Cerebellar cortex (tissue), 1 donor: ENCODE data around the gene SKI.

Experiments
- DNase-seq: peaks from one replicate; pipeline ENCODE4 v3.0.0-alpha.2; 2015; ENCODE audit warnings: low spot score

The SKI gene

GRCh38 chr1:2209400-2210083 is 18.6 kb upstream of the SKI start:
- no peak for DNase-seq

GRCh38 chr1:2210084-2210653 is 17.9 kb upstream of the SKI start:
- DNase-seq, result no peak

- DNase-seq, result no peak
Measured at GRCh38 chr1:2210786-2211185, 17.3 kb upstream of the SKI start.

GRCh38 chr1:2212274-2212531 is 15.9 kb upstream of the SKI start:
- peak; percentile 55 for DNase-seq

GRCh38 chr1:2212532-2213491 is 15.3 kb upstream of the SKI start:
- peak; percentile 98 for DNase-seq

- DNase-seq, result peak; percentile 92
Measured at GRCh38 chr1:2213576-2214505, 14.3 kb upstream of the SKI start.

GRCh38 chr1:2214541-2215241 is 13.4 kb upstream of the SKI start:
- no peak for DNase-seq

- no peak for DNase-seq
Measured at GRCh38 chr1:2215329-2215728, 12.8 kb upstream of the SKI start.

- no peak for DNase-seq
Measured at GRCh38 chr1:2215909-2216766, 12.0 kb upstream of the SKI start.

GRCh38 chr1:2216767-2217058 is 11.4 kb upstream of the SKI start:
- DNase-seq, result no peak

GRCh38 chr1:2221271-2221670 is 6.8 kb upstream of the SKI start:
- no peak for DNase-seq

GRCh38 chr1:2224170-2224584 is 3.9 kb upstream of the SKI start:
- DNase-seq, result no peak

GRCh38 chr1:2224631-2225428 is 3.3 kb upstream of the SKI start:
- no peak for DNase-seq

GRCh38 chr1:2226525-2227345 is 1.4 kb upstream of the SKI start:
- no peak for DNase-seq

- peak; percentile 94 for DNase-seq
Measured at GRCh38 chr1:2227346-2228156, 568 bp upstream of the SKI start.

GRCh38 chr1:2228694-2229036 is 546 bp downstream of the SKI start:
- DNase-seq, result no peak

- peak; percentile 78 for DNase-seq
Measured at GRCh38 chr1:2229037-2229864, 1.1 kb downstream of the SKI start.
